HG02870 (cell line): Measurements from ENCODE around the gene KCNJ6.

Experiments
- ATAC-seq: cut with Tn5 transposase; IDR thresholded peaks from one replicate; pipeline ENCODE4 v1.9.1; 2021; ENCODE audit warnings: mild to moderate bottlenecking, moderate library complexity; ENCODE audit not compliant: unreplicated experiment

The KCNJ6 gene

GRCh38 chr21:37827913-37828312, 88.3 kb downstream of the KCNJ6 start:
- no peak for ATAC-seq

- ATAC-seq: no peak
Measured at GRCh38 chr21:37821786-37822450, 94.3 kb downstream of the KCNJ6 start.

GRCh38 chr21:37821092-37821491, 95.2 kb downstream of the KCNJ6 start:
- no peak for ATAC-seq

GRCh38 chr21:37819372-37819771, 96.9 kb downstream of the KCNJ6 start:
- no peak for ATAC-seq

- no peak for ATAC-seq
Measured at GRCh38 chr21:37817242-37817641, 99.0 kb downstream of the KCNJ6 start.

- ATAC-seq: no peak
Measured at GRCh38 chr21:37815893-37816292, 100.4 kb downstream of the KCNJ6 start.

- ATAC-seq: no peak
Measured at GRCh38 chr21:37811711-37812110, 104.5 kb downstream of the KCNJ6 start.

- no peak for ATAC-seq
Measured at GRCh38 chr21:37808261-37808660, 108.0 kb downstream of the KCNJ6 start.

GRCh38 chr21:37805266-37805665, 111.0 kb downstream of the KCNJ6 start:
- no peak for ATAC-seq

- ATAC-seq: no peak
Measured at GRCh38 chr21:37804001-37804400, 112.3 kb downstream of the KCNJ6 start.

- no peak for ATAC-seq
Measured at GRCh38 chr21:37803101-37803651, 113.1 kb downstream of the KCNJ6 start.

GRCh38 chr21:37800456-37801061, 115.7 kb downstream of the KCNJ6 start:
- ATAC-seq: no peak

GRCh38 chr21:37800057-37800455, 116.2 kb downstream of the KCNJ6 start:
- ATAC-seq: no peak

GRCh38 chr21:37799211-37800056, 116.8 kb downstream of the KCNJ6 start:
- no peak for ATAC-seq

- ATAC-seq: no peak
Measured at GRCh38 chr21:37797403-37797802, 118.9 kb downstream of the KCNJ6 start.

GRCh38 chr21:37796011-37796410, 120.2 kb downstream of the KCNJ6 start:
- no peak for ATAC-seq

GRCh38 chr21:37793660-37794059, 122.6 kb downstream of the KCNJ6 start:
- ATAC-seq: no peak

GRCh38 chr21:37792046-37792445, 124.2 kb downstream of the KCNJ6 start:
- ATAC-seq: no peak

GRCh38 chr21:37790905-37791304, 125.4 kb downstream of the KCNJ6 start:
- ATAC-seq: no peak

- no peak for ATAC-seq
Measured at GRCh38 chr21:37788503-37788902, 127.8 kb downstream of the KCNJ6 start.

- no peak for ATAC-seq
Measured at GRCh38 chr21:37787456-37787855, 128.8 kb downstream of the KCNJ6 start.
